SW480 (cell line): Measurements from ENCODE around the gene MALRD1.

ENCODE experiments used
- DNase-seq: peaks from one replicate; pipeline ENCODE4 v3.0.0-alpha.2; 2016; ENCODE audit warnings: low spot score

The MALRD1 gene

DNA sequence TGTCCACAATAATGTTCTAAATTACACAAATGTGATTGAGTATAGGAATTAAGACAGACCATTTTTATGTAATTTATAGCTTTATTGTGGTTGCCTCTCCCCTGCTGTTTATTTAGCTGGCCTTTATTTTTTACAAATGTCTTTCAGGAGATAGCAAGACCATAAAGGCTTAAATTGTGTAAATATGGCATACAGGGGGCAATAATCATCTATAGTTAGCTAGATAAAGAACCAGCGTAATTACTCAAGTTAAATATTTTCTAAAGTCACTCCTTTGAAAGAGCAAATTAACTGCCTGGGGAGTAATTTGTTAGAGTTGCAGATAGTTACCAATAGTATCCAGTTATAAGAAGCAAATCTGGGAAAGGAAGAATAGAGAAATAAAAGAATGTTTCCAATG, at the start of gene MALRD1:
MALRD1 (plus strand) TSS at position 313 of the 400 bp plus-strand sequence. CDS start 138 bp downstream, outside the sequence.
- no peak for DNase-seq

DNA sequence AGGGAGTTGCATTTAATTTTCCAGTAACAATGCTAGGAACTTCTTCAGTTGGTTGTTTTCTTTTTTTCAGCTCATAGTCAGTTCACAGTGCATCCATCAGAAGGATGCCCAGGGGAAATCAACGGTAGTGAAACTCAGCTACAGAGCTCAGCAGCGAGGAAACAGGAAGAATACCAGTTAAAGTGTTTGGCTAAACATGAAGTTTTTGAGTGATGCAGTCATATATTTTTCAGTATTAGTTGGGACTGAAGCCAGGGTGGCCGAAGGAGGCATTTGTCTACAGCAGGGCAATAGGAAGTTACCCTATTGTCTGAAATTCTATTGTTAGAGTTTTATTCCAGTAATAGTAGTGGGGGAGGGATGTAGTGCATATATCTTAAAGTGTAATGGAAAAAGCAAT, 45.3 kb upstream of the MALRD1 start:
- DNase-seq = no peak

DNA sequence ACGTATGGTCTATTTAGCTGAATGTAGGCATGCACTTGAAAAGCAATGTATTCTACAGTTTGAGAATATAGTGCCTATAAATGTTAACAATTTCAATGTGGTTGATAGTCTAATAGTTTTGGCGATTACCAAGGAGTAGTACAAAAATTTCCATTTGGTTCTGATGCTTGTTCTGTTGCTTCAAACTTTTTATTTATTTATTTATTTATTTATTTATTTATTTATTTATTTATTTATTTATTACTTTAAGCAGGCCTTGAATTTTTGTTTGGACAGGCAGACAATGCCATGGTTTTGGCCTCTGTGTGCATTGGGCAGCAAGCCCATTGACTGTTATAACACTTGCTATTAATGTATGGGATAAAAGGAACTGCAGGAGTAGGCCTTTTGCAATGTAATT, 36.5 kb upstream of the MALRD1 start:
- no peak for DNase-seq

DNA sequence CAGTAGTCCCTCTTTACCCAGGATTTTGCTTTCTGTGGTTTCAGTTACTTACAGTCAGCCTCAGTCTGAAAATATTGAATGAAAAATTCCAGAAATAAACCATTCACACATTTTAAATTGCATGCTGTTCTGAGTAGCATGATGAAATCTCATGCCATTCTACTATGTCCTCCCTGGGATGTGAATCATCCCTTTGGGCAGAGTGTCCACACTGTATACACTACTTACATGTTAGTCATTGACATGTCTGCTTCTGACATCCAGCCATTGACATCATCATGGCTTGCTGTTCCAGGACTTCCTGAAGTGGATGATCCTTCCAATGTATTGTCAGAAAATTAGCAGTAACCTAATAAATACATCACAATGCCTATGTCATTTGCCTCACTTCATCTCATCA, 34.6 kb upstream of the MALRD1 start:
- DNase-seq = no peak

DNA sequence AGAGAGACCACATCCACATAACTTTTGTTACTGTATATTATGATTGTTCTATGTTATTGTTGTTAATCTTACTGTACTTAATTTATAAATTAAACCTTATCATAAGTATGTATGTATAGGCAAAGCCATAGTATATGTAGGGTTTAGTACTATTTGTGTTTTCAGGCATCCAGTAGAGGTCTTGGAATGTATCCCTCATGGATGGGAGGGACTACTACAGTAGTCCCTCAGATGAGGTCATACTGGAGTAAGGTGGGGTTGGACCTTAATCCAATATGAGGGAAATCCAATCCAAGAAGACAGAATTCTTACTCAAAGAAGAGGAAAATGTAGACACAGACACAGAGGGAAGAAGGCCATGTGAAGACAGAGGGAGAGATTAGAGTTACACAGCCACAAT, 34.1 kb upstream of the MALRD1 start:
- no peak for DNase-seq

DNA sequence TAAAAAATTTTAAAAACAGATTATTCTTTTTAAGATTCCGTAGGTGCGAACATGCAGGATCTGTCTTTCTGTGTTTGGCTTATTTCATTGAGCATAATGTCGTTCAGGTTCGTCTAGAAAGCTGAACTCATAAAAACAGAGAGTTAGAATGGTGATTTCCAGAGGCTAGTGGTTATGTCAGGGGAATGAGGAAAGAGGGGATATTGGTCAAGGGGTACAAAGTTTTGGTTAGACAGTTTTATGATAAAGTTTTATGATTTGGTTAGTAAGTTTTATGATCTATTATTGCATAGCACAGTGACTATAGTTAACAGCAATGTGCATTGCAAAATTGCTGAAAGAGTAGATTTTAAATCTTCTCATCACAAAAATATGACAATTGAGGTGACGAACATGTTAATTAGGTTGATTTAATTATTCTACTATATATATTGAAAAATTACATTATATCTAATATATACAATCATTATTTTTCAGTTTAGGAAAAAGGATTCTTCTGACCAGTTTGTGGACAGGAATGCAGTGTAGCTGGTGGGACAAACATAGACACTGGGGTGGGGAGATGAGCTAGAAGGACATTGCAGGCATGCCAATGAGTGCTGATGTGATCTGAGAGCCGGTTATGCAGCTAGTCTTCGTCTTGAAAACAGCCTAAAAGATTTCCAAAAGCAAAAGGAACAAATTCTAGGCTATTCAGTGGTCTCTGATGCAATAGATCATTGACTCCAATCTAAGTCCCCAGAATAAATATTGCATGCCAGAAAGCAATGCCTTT, 31.3 kb upstream of the MALRD1 start:
- DNase-seq = no peak

DNA sequence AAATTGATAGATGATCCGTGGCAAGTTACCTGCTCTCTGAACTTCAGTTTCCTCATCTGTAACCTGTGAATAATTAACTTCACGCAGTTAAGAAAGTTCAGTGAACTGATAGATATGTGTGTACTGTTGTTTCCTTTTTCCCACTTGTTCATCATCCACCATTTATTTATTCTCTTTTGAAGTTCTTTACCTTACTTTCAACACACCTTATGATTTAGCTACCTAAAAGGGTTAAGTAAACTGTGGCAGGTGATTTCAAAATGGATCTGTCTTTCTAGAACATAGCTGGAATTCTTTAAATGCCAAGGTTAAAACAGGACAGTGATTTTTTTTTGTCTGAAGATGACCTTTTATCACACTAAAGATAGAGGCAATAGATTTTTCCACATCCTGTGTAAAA, 27.4 kb upstream of the MALRD1 start:
- DNase-seq = no peak

DNA sequence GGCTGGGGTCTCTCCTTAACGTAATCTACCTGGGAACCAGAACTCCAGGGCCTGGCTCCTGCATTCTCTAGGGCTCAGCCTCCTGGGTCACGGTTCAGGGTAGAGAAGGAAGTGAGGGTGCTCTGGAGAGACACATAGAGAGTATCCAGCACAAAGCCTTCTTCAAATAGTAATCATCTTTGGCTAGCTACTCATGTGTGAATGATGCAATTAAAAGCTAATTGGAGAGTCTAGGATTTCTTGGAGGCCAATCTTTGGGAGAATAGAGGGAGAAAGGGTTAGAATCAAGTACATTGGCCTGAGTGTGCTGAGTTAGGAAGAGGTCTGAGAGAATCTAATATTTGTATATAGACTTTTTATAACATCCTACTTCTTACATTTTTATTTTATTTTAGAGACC, 24.0 kb upstream of the MALRD1 start:
- DNase-seq = no peak

DNA sequence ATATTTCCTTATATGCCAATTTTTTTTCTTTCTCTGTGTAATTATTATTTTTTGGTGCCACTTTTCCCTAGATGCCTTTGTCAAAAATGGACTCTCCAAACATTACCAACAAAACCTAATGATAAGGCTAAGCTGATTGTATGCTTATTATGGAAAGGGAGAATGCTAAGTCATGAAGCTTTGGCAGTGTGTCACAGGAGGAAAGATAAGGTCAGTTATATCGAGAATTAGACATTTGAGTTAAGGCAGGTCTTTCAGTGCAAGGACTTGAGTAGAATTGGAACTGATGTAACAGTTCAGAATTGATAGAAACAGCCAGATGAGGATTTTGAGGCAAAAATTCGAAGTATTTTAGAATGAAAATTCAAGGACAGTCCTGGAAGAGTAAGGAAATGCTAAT, 16.8 kb upstream of the MALRD1 start:
- no peak for DNase-seq

DNA sequence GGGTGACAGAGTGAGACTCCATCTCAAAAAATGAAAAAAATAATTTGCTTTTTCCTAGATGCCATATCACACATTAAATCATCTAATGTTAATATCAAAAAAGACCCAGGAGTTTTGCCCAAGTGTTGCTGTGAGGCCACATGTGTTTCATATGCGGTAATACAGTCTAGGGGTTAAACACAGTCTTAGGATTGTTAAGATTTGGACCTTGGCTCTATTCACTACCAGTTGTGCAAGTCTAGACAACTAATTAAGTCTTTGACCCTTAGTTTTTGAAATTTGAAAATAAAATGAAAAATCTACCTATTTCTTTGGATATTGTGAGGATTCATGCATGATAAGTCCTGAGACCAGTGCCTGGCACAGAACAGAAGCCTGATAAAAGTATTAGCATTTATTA, 14.9 kb upstream of the MALRD1 start:
- no peak for DNase-seq

DNA sequence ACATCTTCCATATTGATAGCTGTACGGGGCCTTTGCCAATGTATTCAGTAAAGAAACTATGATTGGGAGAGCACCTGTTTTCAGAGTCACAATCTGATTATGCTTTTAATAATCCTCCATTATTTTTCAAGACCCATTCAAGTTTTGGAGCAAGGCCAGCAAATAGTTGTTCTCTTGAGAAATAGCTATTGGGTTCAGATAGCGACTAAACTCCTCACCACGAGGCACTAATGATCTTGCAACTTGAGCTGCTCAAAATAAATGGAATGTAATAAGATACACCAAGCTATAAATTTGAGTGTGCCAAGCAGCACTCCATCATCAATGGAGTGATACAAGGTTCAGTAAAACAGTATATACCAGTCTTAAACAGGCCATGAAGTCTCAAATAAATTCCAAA, 7.4 kb upstream of the MALRD1 start:
- DNase-seq = no peak

DNA sequence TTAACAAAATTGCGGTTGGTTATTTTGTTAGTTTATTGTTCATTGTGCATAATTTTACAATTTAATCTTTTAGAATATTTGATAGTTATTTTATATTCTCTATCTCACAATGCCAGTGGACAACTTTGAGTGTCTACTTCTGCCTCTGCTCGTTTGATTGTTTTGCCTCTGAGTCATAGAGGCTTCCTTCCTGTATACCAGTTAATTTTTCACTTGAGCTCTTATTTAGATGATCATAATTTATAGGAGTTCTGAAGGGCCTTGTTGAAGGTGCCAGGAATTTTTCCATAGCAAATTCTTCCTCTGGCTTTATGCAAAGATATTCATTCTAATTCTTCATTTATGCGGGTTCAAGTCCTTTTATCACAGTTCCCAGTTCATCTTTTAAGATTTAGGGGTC, 5.2 kb upstream of the MALRD1 start:
- DNase-seq = peak; percentile 9

DNA sequence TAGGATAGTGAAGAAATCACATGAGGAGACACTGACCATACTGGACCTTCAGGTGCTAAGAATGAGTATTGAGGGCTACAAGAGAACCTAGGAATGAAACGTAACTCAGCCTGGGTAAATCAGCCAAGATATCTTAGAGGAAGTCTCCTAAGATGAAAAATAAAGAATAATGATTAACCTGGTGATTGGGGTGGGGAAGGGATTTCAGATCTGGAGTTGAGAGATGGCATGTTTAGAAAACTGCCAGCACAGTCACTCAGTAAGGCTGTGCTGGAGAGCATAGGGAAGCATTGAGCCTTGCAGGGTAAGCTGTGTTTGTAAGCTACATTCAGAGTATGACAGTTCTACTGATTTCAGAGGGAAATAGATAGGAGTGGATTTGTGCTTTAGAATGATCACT, 1.9 kb upstream of the MALRD1 start:
- DNase-seq = no peak

DNA sequence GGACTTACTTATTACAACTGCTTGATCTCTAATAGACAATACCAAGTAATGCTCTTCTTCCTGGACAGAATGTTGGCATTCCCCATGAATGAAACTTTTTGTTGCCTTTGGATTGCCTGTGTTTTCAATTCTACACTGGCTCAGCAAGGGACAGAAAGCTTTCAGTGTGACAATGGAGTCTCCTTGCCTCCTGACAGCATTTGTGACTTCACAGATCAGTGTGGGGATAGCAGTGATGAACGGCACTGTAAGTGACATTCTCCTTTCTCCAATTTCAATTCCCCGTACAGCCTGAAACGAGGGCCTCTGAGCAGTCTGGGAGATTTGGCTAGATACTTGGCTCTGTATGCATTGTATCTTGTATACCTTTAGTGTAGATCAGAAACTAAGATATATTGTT, 290 bp downstream of the MALRD1 start:
- DNase-seq = no peak

DNA sequence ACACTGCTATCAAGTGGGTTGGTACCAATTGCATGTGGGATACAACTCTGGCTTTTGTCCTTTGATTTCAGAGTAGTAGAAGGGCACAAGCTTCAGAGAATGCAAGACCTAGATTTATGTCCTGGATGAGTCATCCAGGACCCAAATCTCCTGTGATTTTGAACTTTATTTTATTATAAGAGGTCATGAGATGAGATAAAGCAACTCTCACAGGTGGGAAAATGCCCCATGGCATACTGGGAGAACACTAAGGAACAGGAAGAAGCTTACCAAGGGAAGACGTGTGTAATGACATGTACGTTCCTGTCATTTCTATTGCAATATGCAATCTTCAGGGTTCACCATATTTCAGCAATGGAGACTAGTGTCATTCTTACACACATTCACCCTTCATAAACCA, 966 bp downstream of the MALRD1 start:
- DNase-seq = no peak

DNA sequence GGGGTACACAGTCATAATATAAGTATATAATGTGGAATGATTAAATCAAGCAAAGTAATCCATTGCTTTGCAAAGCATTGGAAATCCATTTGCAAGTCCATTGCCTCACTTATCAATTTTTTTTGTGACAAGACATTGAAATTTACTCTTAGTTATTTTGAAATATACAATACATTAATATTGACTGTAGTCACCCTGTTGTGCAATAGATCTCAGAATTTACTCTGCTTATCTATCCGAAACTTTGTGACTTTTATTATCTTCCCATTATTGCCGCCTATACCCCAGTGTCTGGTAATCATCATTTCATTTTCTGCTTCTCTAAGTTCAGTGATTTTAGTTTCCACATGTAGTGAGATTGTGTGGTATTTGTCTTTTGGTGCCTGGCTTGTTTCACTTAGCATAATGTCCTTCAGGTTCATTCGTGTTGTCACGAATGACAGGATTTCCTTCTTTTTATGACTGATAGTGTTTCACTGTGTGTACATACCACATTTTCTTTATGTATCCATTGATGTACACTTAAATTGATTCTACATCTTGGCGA, 5.8 kb downstream of the MALRD1 start:
- no peak for DNase-seq

DNA sequence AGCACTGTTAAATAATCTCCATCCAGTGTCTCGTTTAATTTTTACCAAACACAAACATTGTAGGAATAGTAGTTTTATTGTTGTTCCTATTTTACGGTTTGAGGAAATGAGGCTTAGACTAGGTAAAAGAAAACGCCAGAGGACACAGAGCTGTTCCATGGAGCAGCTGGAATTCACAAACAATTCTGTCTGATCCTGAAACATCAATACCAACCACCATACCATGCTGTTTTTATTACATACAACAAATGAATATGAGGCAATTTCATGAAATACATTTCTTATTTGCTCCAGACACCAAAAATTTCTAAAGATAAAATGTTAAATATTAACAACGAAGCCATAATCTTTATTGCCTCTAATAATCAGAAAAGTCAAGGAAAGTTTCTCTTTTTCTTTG, 9.4 kb downstream of the MALRD1 start:
- DNase-seq = no peak

DNA sequence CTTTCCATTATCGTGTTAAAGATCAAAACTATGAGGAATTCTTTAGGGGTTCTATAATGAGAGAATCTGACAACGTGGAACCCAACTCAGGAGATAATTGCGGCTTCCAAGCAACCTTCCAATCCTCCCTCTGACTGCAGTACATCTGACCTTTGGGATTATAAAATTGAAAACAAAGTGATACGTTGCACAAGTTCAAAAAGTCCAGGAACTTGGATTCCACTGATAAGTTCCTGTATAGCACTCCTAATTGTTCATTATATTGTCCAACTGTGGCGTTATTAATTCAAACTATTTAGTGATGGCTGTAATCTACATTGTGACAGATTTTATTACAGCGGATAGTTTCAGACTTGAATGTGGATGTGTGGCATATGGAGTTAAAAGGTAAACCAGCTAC, 15.4 kb downstream of the MALRD1 start:
- no peak for DNase-seq

DNA sequence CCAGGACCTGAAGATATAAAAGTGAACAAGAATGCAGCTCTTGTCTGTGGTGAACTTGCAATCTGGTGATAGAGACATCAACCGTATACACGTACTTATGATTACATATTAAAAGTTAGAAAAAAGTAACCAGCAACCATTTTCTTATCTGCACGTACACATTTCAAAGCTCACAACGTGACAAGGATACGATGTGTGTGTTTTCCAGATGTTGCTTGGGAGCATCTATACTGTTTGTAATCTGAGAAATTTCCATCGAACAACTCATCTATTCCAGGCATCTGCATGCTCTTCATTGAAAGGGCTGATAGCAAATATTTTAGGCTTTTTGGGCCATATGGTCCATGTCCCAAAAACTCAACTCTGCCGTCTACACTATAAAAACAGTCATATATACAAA, 23.3 kb downstream of the MALRD1 start:
- DNase-seq = no peak

DNA sequence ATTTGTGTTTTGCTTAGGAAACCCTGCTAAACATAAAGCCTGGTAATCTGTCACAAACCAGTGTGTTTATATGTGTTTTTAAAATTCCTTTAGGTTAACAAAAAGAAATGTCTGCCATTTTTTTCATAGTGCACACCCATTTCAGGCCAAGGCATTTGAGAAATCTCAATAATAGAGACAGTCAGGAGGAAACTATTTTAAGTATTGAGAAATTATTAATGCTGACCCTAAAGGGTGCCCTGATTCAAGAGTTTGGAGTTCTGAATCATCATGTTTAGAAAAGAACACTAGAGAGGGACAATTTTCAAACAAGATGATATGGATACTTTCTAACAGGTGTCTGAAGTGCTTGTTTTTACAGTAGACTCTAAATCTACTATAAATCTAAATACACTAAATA, 28.7 kb downstream of the MALRD1 start:
- no peak for DNase-seq

DNA sequence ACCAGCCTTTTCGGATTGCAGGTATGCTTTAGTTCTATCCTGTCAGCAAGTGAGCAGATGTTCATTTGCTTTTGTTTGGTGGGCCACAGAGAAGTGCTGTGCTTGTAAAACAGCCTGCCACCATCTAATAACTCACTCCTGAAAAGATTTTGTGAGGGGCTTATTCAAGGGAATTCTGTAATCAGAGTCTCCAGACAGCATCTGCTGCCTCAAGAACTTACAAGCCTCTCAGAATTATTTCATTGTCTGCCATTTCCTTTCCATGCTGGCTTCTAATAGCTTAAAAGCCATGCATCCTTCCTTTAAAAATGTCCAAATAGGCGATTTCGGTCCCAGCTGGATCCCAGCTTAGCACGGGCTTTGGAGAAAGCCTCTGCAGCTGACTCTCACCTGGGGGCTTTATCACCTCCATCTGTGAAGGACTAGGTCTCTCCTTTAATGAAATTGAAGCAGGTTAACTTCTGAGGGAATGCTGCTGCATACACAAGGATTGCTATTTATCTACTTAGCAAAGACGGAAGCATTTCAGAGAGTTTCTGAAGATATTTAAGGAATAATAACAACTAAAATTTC, 48.0 kb downstream of the MALRD1 start:
- DNase-seq = no peak

DNA sequence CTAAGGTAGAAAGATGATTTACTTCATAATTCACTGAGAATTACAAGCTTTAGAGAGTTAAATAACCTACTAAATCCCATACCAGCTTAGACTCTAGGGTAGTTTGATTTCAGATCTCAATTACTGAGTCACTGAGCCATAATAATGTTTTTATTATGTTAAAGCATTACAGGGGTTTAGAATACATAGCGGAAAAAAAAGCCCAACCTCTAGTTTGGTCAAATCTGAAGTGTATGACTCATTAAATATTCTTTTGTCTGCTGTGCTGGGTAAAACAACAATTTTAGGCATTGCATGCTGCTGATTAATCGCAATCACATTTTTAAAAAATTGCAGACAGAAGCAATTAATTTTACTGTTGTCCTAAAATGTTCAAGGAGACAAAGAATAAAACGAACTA, 48.5 kb downstream of the MALRD1 start:
- no peak for DNase-seq

DNA sequence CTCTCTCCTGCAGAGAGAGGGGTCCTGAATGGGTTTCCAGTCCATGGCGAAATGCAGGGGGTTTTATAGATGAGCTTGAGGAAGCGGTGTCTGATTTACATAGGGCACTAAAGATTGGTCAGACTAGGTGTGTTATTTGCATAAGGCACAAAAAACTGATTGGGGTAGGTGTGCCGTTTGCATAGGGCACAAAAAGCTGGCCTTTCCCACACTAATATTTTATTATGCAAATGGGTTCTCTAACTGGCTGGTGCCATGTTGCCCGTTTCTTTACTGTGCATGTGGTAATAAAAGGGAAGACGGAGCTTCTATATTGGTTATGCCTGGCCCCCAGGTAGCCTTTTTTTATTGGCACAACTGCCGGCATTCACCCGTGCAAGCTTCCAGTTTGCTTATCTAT, 50.2 kb downstream of the MALRD1 start:
- DNase-seq = no peak

DNA sequence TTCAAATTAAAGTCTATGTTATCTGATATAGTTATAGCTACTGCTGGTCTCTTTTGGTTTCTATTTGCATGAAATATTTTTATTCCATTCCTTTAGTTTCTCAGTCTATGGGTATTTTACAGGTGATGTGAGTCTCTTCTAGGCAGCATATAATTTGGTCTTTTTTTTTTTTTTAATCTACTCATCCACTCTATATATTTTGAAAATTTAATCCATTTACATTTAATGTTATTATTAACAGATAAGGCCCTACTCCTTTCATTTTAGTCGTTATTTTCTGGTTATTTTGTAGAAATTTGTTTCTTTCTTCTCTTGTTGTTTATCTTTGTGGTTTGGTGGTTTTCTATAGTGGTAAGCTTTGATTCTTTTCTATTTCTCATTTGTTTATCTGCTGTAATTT, 58.8 kb downstream of the MALRD1 start:
- no peak for DNase-seq
